Measurements from ENCODE around the gene NTHL1.

GRCh38 chr16:1997494-1998359 lies 49.9 kb downstream of the NTHL1 start:
- no peak for TF ChIP-seq CTCF (IDR thresholded peaks at IDR 0.05; ENCODE audit: low read depth, low read length, poor library complexity, severe bottlenecking)
- no peak for TF ChIP-seq EZH2phosphoT487 (IDR thresholded peaks at IDR 0.05; ENCODE audit: borderline replicate concordance, low read length)

Measured in DOHH2 (cell line).